Activated B cell treated with CpG ODN at 0.5 μM for 24 hours (primary cell): Measurements from ENCODE around the gene SLC66A2. TPM values are rescaled to one million over a fixed set of nuclear protein-coding genes. Genes with fewer than 3 reads are reported as not detected.

Source experiments
- ATAC-seq: fragments of 200-7000 bp; cut with Tn5 transposase; one replicate; pipeline ENCODE4 v1.10.0; 2021; ENCODE audit warnings: low read depth, mild to moderate bottlenecking, moderate library complexity
- CTCF ChIA-PET: fragments of 350-600 bp; sonication (Branson Sonifier 250); formaldehyde crosslinking; loops from one replicate; lab custom pipeline; 2021; ENCODE audit warnings: antibody characterized with exemption; lab: Charles Lee
- POLR2A ChIA-PET: fragments of 350-600 bp; sonication (Branson Sonifier 250); formaldehyde crosslinking; loops from one replicate; lab custom pipeline; 2021; ENCODE audit warnings: antibody characterized with exemption; lab: Charles Lee
- DNase-seq: peaks from one replicate; pipeline ENCODE4 v3.0.0; 2022
- H3K27ac Mint-ChIP-seq: one replicate; pipeline ENCODE4 v1.8.0; 2020; ENCODE audit warnings: mixed read lengths
- H3K27me3 Mint-ChIP-seq: one replicate; pipeline ENCODE4 v1.8.0; 2021; ENCODE audit warnings: mixed read lengths
- H3K36me3 Mint-ChIP-seq: one replicate; pipeline ENCODE4 v1.8.0; 2021; ENCODE audit warnings: low read depth, mixed read lengths
- H3K4me1 Mint-ChIP-seq: one replicate; pipeline ENCODE4 v1.8.0; 2021; ENCODE audit warnings: mixed read lengths
- H3K4me3 Mint-ChIP-seq: one replicate; pipeline ENCODE4 v1.8.0; 2020; ENCODE audit warnings: mild to moderate bottlenecking, mixed read lengths
- H3K9me3 Mint-ChIP-seq: one replicate; pipeline ENCODE4 v1.8.0; 2020; ENCODE audit warnings: mixed read lengths
- intact Hi-C: fragments of 100-400 bp; cut with micrococcal nuclease; formaldehyde crosslinking; loops from one replicate; pipeline ENCODE4 v1.15.1; 2024
- total RNA-seq: library from RNA; stranded (reverse); gene quantifications from 2 replicates; pipeline ENCODE4 v1.2.3, GENCODE V29; 2022
- TF ChIP-seq, protein P1 (sequence below): fragments of 200-600 bp; IDR thresholded peaks from one replicate; pipeline ENCODE4 v1.8.0; 2022; ENCODE audit warnings: antibody characterized with exemption, mild to moderate bottlenecking

The SLC66A2 gene
- total RNA-seq, 1 donor from 2014 or later: 36.4 TPM

DNA sequence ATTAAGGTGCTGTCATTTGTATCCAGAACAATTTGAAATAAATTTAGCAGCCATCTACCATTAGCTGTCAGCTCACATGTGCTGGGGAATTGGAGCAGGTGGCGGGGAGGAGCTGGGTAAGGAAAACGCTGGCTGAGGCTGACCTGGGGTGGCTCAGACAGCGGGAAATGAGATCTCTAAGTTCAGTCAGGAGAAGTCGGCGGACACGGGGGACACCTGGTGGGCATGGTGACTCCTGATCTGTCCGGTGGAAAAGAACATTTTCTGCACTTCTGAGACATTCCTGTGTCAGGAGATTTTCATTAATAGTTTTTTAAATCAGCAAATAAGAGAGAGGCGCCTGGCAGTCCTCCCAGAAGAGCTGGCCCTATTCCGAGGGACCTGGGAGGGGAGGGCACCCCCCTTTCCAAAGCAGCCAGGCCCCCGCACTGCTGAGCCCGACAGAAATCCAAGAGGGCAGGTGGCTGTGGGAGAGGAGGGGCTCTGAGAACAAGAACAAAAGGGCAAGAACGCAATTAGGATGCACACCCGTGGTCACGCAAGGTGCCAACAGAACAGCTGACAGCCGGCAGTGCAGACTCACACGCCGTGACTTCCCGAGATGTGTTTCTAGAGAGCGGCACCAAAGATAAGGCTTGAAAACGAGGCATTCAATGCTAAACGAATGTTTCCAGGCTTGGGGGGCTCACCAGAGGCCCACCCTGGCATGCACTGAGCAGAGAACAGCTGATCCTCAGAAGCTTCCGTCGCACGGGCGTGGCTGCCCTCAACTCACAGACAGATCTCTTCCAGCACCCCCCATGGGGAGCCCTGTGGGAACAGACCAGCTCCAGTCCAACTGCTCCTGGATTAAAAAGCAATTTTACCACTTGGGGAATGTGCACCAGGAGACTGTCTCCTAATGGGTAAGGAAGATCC, 26.4 kb downstream of the SLC66A2 start:
- H3K4me3 Mint-ChIP-seq: no peak overlapping the region
- no peak for ATAC-seq
- peaks cover 17% of the 10 kb centered on the region for H3K9me3 Mint-ChIP-seq
- POLR2A ChIA-PET: no interaction called here
- CTCF ChIA-PET: no interaction called here
- intact Hi-C loops: no loop called here
- H3K36me3 Mint-ChIP-seq: peaks cover 75% of the 10 kb centered on the region
- TF ChIP-seq, protein P1, sequence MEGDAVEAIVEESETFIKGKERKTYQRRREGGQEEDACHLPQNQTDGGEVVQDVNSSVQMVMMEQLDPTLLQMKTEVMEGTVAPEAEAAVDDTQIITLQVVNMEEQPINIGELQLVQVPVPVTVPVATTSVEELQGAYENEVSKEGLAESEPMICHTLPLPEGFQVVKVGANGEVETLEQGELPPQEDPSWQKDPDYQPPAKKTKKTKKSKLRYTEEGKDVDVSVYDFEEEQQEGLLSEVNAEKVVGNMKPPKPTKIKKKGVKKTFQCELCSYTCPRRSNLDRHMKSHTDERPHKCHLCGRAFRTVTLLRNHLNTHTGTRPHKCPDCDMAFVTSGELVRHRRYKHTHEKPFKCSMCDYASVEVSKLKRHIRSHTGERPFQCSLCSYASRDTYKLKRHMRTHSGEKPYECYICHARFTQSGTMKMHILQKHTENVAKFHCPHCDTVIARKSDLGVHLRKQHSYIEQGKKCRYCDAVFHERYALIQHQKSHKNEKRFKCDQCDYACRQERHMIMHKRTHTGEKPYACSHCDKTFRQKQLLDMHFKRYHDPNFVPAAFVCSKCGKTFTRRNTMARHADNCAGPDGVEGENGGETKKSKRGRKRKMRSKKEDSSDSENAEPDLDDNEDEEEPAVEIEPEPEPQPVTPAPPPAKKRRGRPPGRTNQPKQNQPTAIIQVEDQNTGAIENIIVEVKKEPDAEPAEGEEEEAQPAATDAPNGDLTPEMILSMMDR: no peak
- no peaks in the 10 kb centered on the region for H3K4me1 Mint-ChIP-seq
- no peaks in the 10 kb centered on the region for H3K27me3 Mint-ChIP-seq
- DNase-seq: no peak
- H3K27ac Mint-ChIP-seq: no peak overlapping the region

DNA sequence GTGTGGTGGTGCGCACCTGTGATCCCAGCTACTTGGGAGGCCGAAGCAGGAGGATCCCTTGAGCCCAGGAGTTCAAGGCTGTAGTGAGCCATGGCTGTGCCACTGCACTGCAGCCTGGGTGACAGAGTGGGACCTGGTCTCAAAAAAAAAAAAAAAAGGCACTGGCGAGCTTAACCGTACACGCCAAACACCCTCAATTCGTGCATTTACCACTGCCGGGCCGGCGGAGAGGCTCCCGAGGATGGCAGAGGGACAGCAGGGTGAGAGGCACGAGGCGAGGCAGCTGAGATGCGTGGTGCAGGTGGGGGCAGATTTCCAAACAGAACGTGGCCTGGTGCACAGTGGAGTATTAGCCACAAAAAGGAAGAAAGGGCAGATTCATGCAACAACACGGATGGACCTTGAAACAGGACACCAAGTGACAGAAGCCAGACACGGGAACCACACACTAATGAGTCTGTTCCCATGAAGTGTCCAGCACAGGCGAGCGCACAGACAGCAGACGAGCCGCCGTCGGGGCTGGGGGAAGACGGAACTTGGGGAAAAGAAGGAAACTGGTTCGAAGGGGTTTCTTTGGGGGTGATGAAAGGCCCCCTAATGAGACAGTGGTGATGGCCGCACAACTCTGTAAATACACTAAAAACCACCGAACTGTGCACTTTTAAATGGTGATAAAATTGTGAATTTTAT, 27.4 kb downstream of the SLC66A2 start:
- TF ChIP-seq, protein P1: no peak
- H3K4me3 Mint-ChIP-seq: no peak overlapping the region
- peaks cover 7% of the 10 kb centered on the region for H3K9me3 Mint-ChIP-seq
- peaks cover 67% of the 10 kb centered on the region for H3K36me3 Mint-ChIP-seq
- DNase-seq: no peak
- H3K27ac Mint-ChIP-seq: no peak overlapping the region
- ATAC-seq: no peak
- H3K4me1 Mint-ChIP-seq: no peaks in the 10 kb centered on the region
- CTCF ChIA-PET: no interaction called here
- intact Hi-C loops: no loop called here
- no peaks in the 10 kb centered on the region for H3K27me3 Mint-ChIP-seq
- POLR2A ChIA-PET: no interaction called here

- no peak overlapping the region for H3K4me3 Mint-ChIP-seq
- no peaks in the 10 kb centered on the region for H3K27me3 Mint-ChIP-seq
- DNase-seq (no peak), ATAC-seq (no peak)
- intact Hi-C loops: no loop called here
- H3K9me3 Mint-ChIP-seq: peaks cover 3% of the 10 kb centered on the region
- H3K36me3 Mint-ChIP-seq: peaks cover 63% of the 10 kb centered on the region
- CTCF ChIA-PET: no interaction called here
- no peaks in the 10 kb centered on the region for H3K4me1 Mint-ChIP-seq
- no peak overlapping the region for H3K27ac Mint-ChIP-seq
- POLR2A ChIA-PET: no interaction called here
- TF ChIP-seq, protein P1: no peak
Observed at GRCh38 chr18:79922971-79923411, 28.5 kb downstream of the SLC66A2 start.

GRCh38 chr18:79921984-79922965, 29.2 kb downstream of the SLC66A2 start:
- ATAC-seq: no peak
- POLR2A ChIA-PET: no interaction called here
- Mint-ChIP-seq H3K4me1 (no peaks in the 10 kb centered on the region), H3K27ac (no peak overlapping the region), H3K4me3 (no peak overlapping the region), H3K36me3 (peaks cover 59% of the 10 kb centered on the region), H3K9me3 (peaks cover 3% of the 10 kb centered on the region), H3K27me3 (no peaks in the 10 kb centered on the region)
- intact Hi-C loops: no loop called here
- DNase-seq: no peak
- CTCF ChIA-PET: no interaction called here
- TF ChIP-seq, protein P1: no peak
